GM19468 (cell line): ENCODE results near the gene KRT16.
"Not testable (repeated sequence)": the region's sequence is repeated elsewhere in the genome, so short reads cannot be mapped to it uniquely, and the experiment has no call there.

Experiments used
- ATAC-seq: cut with Tn5 transposase; IDR thresholded peaks from one replicate; pipeline ENCODE4 v1.9.1; 2021; ENCODE audit warnings: mild to moderate bottlenecking, moderate library complexity, moderate number of reproducible peaks; ENCODE audit not compliant: unreplicated experiment; ENCODE audit errors: extremely low read depth

KRT16 gene

DNA sequence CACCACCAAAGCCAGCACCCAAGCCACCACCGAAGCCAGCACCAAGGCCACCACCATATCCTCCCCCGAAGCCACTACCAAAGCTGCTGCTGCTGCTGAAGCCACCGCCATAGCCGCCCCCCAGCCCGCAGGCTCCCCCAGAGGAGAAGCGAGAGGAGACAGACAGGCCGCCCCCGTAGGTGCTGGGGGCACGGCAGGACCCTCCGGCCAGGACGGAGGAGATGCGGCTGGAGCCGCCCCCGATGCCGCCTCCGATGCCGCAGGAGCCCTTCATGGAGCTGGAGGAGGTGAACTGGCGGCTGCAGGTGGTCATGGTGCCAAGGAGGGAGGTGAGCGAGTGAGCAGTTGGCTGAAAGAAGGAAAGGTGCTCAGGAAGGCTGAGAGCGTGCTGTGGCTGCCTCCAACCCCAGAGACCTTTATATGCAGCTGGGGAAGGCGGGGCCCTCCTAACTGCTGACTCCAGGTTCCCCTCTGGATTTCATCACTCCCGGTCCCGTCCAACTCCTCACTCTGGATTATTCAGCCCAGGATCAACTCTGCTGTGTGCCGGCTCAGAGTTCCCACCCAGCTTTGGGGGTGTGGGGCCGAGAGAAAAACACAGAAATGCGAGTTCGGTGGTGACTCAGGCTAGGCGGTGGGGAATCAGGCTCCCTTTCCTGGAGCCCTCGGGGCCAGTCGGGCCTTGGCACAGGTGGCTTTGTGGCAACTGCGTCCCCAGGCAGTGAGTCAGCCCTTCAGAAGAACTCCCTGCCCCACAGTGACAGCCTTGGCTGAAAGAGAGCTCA, at the start of gene KRT16:
KRT16 (minus strand) TSS at position 392 of the 785 bp plus-strand sequence; CDS start at position 313, 79 bp downstream.
- not testable (repeated sequence) for ATAC-seq

GRCh38 chr17:41660221-41660711, 47.7 kb upstream of the KRT16 start:
- no peak for ATAC-seq

DNA sequence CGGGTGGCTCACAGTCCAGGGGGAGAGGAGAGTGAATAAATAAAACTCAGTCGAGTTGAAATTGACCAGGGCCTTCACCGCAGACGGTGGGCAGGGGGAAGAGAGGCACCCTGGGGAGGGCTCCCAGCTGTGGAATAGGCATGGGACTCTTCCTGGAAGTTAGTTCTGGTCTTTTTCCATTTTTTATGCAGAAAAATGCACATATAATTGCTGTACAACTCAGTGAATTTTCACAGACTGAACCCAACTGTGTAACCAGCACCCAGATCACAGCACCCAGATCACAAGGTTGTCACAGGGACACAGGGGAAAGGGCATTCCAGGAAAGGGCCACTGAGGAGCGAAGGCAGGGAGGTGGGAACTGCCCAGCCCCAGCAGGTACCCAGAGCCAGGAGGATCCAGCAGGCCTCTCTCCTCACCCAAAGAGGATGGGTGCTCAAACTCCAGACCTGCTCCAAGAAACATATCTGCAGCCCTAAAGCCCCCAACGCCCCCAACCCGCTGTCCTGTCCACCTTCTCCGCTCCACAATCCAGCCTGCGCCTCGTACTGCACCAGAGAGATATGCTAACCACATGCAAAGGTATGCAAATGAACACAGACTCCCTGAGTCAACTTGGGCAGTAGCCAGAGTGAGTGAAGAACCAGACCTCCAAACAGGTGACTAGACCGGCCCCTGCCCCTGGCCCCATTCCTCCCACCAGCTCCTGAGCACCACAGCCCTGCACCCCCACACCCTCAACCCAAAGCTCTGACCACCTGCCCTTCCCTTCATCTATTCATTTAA, 47.1 kb upstream of the KRT16 start:
- no peak for ATAC-seq

DNA sequence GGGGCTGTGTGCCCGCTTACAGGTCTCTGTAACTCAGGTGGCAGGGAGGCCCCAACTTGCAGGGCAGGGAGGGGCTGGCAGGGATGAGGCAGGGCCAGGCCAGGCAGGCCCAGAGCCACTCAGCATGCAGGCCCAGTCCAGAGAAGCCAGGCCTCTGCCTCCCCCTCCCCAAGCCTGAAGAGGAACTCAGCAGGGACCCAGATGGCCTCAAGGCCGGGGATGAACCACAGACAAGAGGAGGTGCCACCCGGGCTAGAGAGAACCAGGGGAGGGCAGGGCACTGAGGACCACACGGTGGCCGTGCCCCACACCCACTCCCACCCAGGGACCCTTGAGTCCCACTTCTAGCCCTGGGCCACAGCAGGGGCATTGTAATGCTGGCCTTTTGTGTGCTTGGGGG, 46.3 kb upstream of the KRT16 start:
- ATAC-seq, result no peak

- ATAC-seq, result no peak
These were observed 45.4 kb upstream of the KRT16 start for GRCh38 chr17:41657936-41658335.

- ATAC-seq, result no peak
These were observed 44.7 kb upstream of the KRT16 start for GRCh38 chr17:41657176-41657754.

DNA sequence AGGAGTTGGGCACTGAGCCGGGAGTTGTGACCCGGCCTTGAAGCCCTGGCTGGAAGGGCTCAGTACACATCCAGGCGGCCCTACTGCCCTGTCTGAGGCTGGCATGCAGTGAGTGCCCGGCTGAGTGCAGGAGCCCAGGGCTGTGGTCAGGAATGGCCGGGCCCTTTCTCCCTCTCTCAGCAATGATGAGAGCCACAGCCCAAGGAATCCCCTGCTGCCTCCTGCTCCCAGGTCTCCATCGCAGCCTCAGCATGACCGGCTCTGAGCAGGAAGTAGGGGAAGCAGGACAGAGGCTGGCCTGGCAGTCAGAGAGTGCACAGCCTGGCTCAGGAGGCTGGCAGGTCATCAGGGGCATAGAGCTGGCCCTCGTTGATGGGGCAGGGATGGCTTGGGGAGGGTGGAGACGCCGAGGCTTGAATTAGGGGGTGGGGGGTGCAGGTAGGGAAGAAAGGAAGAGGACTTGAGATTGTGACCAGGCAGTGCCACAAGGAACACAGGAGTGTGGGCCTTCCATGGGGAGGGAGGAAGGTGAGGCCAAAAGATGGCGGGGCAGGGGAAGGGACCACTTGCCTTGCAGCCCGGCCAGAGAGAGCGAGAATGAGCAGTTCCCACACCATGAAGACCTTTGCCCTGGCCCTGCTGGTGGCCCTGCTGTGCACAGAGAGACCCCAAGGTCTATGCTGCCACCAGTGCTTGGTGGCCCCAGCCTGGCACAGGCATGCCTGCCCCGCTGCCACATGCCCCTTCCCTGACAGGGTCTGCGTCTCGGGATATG, 43.9 kb upstream of the KRT16 start:
- ATAC-seq, result no peak

DNA sequence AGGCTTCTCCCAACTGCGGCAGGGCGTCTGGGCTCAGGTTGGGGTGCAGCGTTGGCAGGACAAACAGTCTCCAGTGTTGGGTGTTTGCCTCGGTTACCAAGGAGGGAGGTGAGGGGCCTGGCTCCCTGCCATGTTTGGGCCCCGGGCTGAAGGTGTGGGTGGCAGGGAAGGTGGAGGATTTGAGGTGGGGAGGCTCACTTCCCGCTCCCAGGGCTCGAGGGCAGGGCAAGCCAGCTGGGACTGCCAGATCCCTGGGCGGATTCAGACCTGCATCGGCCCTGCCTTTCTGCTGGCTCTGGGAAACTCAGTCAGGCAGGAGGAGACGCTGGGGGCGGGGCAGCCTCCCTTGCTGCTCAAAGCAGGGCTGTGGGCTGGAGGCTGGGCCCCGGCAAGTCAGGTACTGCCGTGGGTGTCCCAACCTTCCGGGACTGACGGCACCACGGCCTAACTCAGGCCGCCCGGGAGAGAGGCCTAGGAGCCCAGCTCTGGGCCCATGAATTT, 43.1 kb upstream of the KRT16 start:
- no peak for ATAC-seq

GRCh38 chr17:41654678-41655607, 42.4 kb upstream of the KRT16 start:
- no peak for ATAC-seq

- no peak for ATAC-seq
These were observed 41.5 kb upstream of the KRT16 start for GRCh38 chr17:41653892-41654677.

DNA sequence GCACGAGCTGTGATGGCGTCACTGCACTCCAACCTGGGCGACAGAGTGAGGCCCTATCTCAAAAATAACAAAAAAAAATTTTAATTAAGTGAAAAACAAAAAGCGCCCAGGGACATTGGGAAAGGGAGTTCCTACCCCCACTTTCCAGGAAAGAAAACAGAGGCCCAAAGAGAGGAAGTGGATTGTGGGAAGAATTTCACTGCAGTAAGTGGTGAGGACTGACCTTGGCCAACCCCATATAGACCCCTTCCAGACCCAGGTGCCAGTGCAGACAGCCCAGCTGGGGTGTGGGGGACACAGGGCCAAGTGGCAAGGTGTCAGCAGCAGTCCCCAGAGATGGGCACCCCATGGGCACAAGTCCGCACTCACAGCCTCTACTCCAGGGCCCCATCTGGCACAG, 40.9 kb upstream of the KRT16 start:
- no peak for ATAC-seq

DNA sequence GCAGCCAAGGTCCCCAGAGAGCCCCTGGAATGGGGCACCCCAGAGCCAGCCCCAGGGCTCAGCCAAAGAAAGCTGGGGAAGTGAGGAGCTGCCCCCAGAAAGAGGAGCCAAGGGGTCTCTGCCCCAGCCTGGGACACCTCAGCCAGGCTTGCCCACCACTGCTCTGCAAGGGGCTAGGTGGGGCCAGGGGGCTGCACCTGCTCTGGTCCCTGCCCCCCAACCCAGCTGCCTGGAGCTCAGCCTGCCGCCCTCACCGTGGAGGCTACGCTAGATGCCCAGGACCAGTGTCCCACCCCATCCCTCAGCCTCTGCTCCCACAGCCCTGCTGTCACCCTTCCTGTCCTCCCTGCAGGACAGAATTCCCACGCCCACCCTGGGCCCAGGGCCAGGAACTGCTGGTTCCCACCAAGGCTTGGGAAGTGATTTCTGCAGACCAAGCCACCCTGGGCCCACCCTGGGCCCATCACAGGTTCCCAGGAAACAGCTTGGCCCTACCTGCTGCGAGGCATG, 39.9 kb upstream of the KRT16 start:
- ATAC-seq, result no peak

- ATAC-seq, result no peak
These were observed 39.3 kb upstream of the KRT16 start for GRCh38 chr17:41651625-41652460.

GRCh38 chr17:41650794-41651624, 38.4 kb upstream of the KRT16 start:
- ATAC-seq, result no peak

DNA sequence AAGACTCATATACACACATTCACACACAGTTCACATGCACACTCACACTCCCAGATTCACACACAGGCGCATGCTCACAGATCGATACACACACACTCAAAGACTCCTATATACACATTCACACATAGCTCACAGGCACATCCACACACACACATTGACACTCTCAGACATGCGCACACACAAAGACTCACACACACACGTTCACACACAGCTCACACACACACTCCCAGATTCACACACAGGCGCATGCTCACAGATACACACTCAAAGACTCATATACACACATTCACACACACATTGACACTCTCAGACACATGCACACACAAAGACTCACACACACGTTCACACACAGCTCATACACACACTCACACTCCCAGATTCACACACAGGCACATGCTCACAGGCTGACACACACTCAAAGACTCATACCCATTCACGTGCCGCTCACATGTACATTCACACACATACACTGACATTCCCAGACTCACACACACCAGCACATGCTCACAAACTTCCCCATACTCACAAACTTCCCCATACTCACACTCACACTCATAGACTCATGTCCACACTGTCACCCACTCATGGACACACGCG, 37.5 kb upstream of the KRT16 start:
- no peak for ATAC-seq
